Panc1 (cell line): ENCODE measurements around the gene MVP. TPM values are rescaled to one million over a fixed set of nuclear protein-coding genes. Genes with fewer than 3 reads are reported as not detected.

Source experiments
- ATAC-seq: fragments of 200-7000 bp; cut with Tn5 transposase; 2 replicates; pipeline ENCODE4 v1.9.1; 2020; ENCODE audit warnings: mild to moderate bottlenecking, moderate library complexity
- BruUV-seq: library from RNA; stranded (reverse); fragments of 400-500 nt; replicated peaks from 2 replicates; lab custom pipeline; 2021; lab: Mats Ljungman, UMichigan
- CTCF ChIA-PET: fragments of 300-600 bp; sonication (Branson Sonifier 250); formaldehyde crosslinking; loops from one replicate; lab custom pipeline; 2022; ENCODE audit warnings: antibody characterized with exemption; lab: Charles Lee
- POLR2A ChIA-PET: fragments of 300-600 bp; sonication (Branson Sonifier 250); formaldehyde crosslinking; loops from one replicate; lab custom pipeline; 2022; ENCODE audit warnings: antibody characterized with exemption; lab: Charles Lee
- DNase-seq: peaks from one replicate; pipeline ENCODE4 v3.0.0-alpha.2; 2010; ENCODE audit warnings: low read depth, low spot score
- H3K27ac ChIP-seq: 2 replicates; pipeline ENCODE4 v1.5.1; 2011; ENCODE audit warnings: mild to moderate bottlenecking, low read length, inconsistent platforms
- H3K27me3 ChIP-seq: fragments of 200-500 bp; sonication (Bioruptor generic); 2 replicates; pipeline ENCODE4 v1.6.0; 2014; ENCODE audit warnings: low read length, inconsistent platforms; ENCODE audit not compliant: control insufficient read depth, insufficient read depth
- H3K36me3 ChIP-seq: fragments of 200-500 bp; sonication (Bioruptor generic); 2 replicates; pipeline ENCODE4 v1.5.1; 2014; ENCODE audit warnings: inconsistent platforms, mild to moderate bottlenecking, low read length, moderate library complexity; ENCODE audit not compliant: control insufficient read depth, insufficient read depth
- H3K4me1 ChIP-seq: 2 replicates; pipeline ENCODE4 v1.5.1; 2011; ENCODE audit warnings: inconsistent platforms, mild to moderate bottlenecking, low read length, moderate library complexity; ENCODE audit not compliant: control insufficient read depth, insufficient read depth
- H3K4me3 ChIP-seq, 2 experiments: 2 replicates each; pipeline ENCODE4 v1.5.1; 2011 to 2012; ENCODE audit warnings: low read depth in 2 of 2, low read length in 2 of 2, mild to moderate bottlenecking in 2 of 2, inconsistent platforms in 1 of 2, moderate library complexity in 1 of 2
- H3K9me3 ChIP-seq: fragments of 200-500 bp; sonication (Bioruptor generic); 2 replicates; pipeline ENCODE4 v1.5.1; 2014; ENCODE audit warnings: low read depth, mild to moderate bottlenecking, inconsistent platforms, low read length, moderate library complexity; ENCODE audit not compliant: control insufficient read depth, insufficient read depth
- POLR2AphosphoS5 ChIP-seq: IDR thresholded peaks from 2 replicates; pipeline ENCODE4 v1.6.1; 2012; ENCODE audit warnings: mild to moderate bottlenecking, low read depth, low read length, moderate library complexity
- REST ChIP-seq, 2 experiments: IDR thresholded peaks; 2 replicates each; pipeline ENCODE4 v1.6.1; 2011 to 2012; ENCODE audit warnings: low read depth in 2 of 2, control low read depth in 1 of 2, low read length in 1 of 2, mild to moderate bottlenecking in 1 of 2, moderate library complexity in 1 of 2; ENCODE audit not compliant: insufficient read depth in 1 of 2
- SIN3A ChIP-seq: IDR thresholded peaks from 2 replicates; pipeline ENCODE4 v1.6.1; 2012; ENCODE audit warnings: low read depth, mild to moderate bottlenecking, low read length, moderate library complexity, borderline replicate concordance; ENCODE audit not compliant: insufficient read depth
- TCF7L2 ChIP-seq: IDR thresholded peaks from 2 replicates; pipeline ENCODE4 v1.6.1; 2011; ENCODE audit warnings: mild to moderate bottlenecking, low read depth, low read length, inconsistent platforms
- in situ Hi-C: cut with HindIII; loops from 2 replicates; pipeline ENCODE4 v1.10.0; 2016; ENCODE audit warnings: low sequenced_read_pairs, low pct_unique_long_range_greater_than_20kb
- intact Hi-C: fragments of 100-400 bp; cut with micrococcal nuclease; formaldehyde crosslinking; loops from one replicate; pipeline ENCODE4 v1.10.0; 2022; ENCODE audit not compliant: unreplicated experiment
- total RNA-seq: library from RNA; stranded (reverse); gene quantifications from one replicate; pipeline ENCODE4 v1.2.1, GENCODE V29; 2021; ENCODE audit not compliant: unreplicated experiment
- TF ChIP-seq, protein P1 (sequence below): fragments of 450-650 bp; IDR thresholded peaks from 2 replicates; pipeline ENCODE4 v1.5.1; 2017; ENCODE audit warnings: mild to moderate bottlenecking

Gene MVP
- total RNA-seq, 1 experiment from 2014 or later = 107 TPM

GRCh38 chr16:29844575-29845331 is 24.5 kb downstream of the MVP start:
- Histone ChIP-seq H3K4me3 (no peak overlapping the region), H3K4me1 (no peaks in the 10 kb centered on the region), H3K36me3 (no peaks in the 10 kb centered on the region; the same call in 1 of the 2 replicates), H3K27ac (no peak overlapping the region), H3K27me3 (no peaks in the 10 kb centered on the region), H3K9me3 (no peaks in the 10 kb centered on the region)
- DNase-seq (no peak), ATAC-seq (no peak)
- POLR2A ChIA-PET = no interaction called here
- intact Hi-C loops (no loop called here), in situ Hi-C loops (no loop called here)
- CTCF ChIA-PET = no interaction called here
- TF ChIP-seq TCF7L2 = no peak
- no peak for TF ChIP-seq REST (IDR thresholded peaks at IDR 0.05; ENCODE audit: insufficient read depth in 1 of 2, low read depth in 2 of 2, low read length in 1 of 2)
- TF ChIP-seq SIN3A = no peak
- TF ChIP-seq, protein P1, sequence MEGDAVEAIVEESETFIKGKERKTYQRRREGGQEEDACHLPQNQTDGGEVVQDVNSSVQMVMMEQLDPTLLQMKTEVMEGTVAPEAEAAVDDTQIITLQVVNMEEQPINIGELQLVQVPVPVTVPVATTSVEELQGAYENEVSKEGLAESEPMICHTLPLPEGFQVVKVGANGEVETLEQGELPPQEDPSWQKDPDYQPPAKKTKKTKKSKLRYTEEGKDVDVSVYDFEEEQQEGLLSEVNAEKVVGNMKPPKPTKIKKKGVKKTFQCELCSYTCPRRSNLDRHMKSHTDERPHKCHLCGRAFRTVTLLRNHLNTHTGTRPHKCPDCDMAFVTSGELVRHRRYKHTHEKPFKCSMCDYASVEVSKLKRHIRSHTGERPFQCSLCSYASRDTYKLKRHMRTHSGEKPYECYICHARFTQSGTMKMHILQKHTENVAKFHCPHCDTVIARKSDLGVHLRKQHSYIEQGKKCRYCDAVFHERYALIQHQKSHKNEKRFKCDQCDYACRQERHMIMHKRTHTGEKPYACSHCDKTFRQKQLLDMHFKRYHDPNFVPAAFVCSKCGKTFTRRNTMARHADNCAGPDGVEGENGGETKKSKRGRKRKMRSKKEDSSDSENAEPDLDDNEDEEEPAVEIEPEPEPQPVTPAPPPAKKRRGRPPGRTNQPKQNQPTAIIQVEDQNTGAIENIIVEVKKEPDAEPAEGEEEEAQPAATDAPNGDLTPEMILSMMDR = no peak
- no peak for TF ChIP-seq POLR2AphosphoS5
- no TSS peak for BruUV-seq

DNA sequence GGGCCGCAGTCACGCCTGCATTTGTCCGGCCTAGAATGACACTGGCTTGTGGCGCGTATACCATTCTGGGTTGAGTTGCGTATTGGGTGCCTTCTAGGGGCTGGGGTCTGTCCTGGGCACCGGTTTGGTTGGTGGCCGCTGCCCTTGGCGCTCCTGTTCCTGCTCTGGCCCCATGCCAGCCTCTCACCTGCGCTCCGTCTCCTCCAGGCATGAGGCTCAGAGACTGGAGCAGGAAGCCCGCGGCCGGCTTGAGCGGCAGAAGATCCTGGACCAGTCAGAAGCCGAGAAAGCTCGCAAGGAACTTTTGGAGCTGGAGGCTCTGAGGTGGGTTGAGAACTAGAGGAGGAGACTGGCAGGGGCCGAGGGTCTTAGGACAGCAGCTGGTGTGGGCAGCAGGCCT is 25.4 kb downstream of the MVP start:
- ATAC-seq (no peak), DNase-seq (no peak)
- Histone ChIP-seq H3K4me3 (no peak overlapping the region), H3K36me3 (no peaks in the 10 kb centered on the region; the same call in 1 of the 2 replicates), H3K4me1 (no peaks in the 10 kb centered on the region), H3K27ac (no peak overlapping the region), H3K9me3 (no peaks in the 10 kb centered on the region), H3K27me3 (no peaks in the 10 kb centered on the region)
- TF ChIP-seq TCF7L2 = no peak
- TF ChIP-seq SIN3A = no peak
- ChIA-PET POLR2A (no interaction called here), CTCF (no interaction called here)
- BruUV-seq = no TSS peak
- intact Hi-C loops (no loop called here), in situ Hi-C loops (no loop called here)
